K562 (cell line): ENCODE measurements around the gene PTPN18. TPM values are rescaled to one million over a fixed set of nuclear protein-coding genes. Genes with fewer than 3 reads are reported as not detected.
A peak's percentile ranks its signal among the peaks of the same experiment; 100 is the strongest.

Experiments used
- CTCF ChIP-seq, 3 experiments: IDR thresholded peaks in 2 of 3; conservative IDR thresholded peaks in 1 of 3; 2 replicates each; pipeline ENCODE4 v1.5.1; 2011 to 2012; ENCODE audit warnings: low read length in 3 of 3, mild to moderate bottlenecking in 3 of 3, control low read depth in 2 of 3, improper control_type of control experiment in 1 of 3, inconsistent platforms in 1 of 3, low read depth in 1 of 3, mixed read lengths in 1 of 3, moderate library complexity in 1 of 3; ENCODE audit not compliant: insufficient read depth in 2 of 3
- HBP1 ChIP-seq: fragments of 450-650 bp; formaldehyde crosslinking; IDR thresholded peaks from 2 replicates; pipeline ENCODE4 v1.4.0; 2022; ENCODE audit warnings: missing genetic modification characterization
- HMGN3 ChIP-seq: IDR thresholded peaks from 2 replicates; pipeline ENCODE4 v1.6.1; 2011; ENCODE audit warnings: borderline replicate concordance, low read depth, mild to moderate bottlenecking, mixed read lengths, low read length; ENCODE audit not compliant: insufficient read length; ENCODE audit errors: extremely low read depth
- MCM5 ChIP-seq: fragments of 450-650 bp; IDR thresholded peaks from 2 replicates; pipeline ENCODE4 v1.6.1; 2016; ENCODE audit warnings: low read depth
- MEF2A ChIP-seq: IDR thresholded peaks from 2 replicates; pipeline ENCODE4 v1.6.1; 2011; ENCODE audit warnings: low read depth, mild to moderate bottlenecking, low read length, moderate library complexity; ENCODE audit not compliant: control insufficient read depth
- MNT ChIP-seq, 2 experiments: fragments of 450-650 bp; conservative IDR thresholded peaks; 2 replicates each; pipeline ENCODE4 v1.6.1; 2017; ENCODE audit warnings: mild to moderate bottlenecking in 2 of 2, moderate library complexity in 2 of 2
- NBN ChIP-seq: fragments of 450-650 bp; IDR thresholded peaks from 2 replicates; pipeline ENCODE4 v1.6.1; 2016; ENCODE audit warnings: low read depth, mild to moderate bottlenecking
- NCOA4 ChIP-seq: fragments of 450-650 bp; IDR thresholded peaks from 2 replicates; pipeline ENCODE4 v1.6.1; 2018; ENCODE audit warnings: mild to moderate bottlenecking; ENCODE audit not compliant: partially characterized antibody
- NFYB ChIP-seq: IDR thresholded peaks from 2 replicates; pipeline ENCODE4 v1.6.1; 2011; ENCODE audit warnings: mild to moderate bottlenecking, moderate library complexity; ENCODE audit not compliant: insufficient read length; ENCODE audit errors: extremely low read depth
- PYGO2 ChIP-seq: fragments of 450-650 bp; IDR thresholded peaks from 2 replicates; pipeline ENCODE4 v1.6.1; 2016; ENCODE audit warnings: mild to moderate bottlenecking, missing genetic modification characterization, moderate library complexity, missing compliant biosample characterization
- RBM25 ChIP-seq: fragments of 200-400 bp; formaldehyde crosslinking; IDR thresholded peaks from 2 replicates; pipeline ENCODE4 v1.6.1; 2018; ENCODE audit warnings: low read length, low read depth, moderate library complexity; ENCODE audit not compliant: severe bottlenecking
- SOX6 ChIP-seq: fragments of 450-650 bp; IDR thresholded peaks from 2 replicates; pipeline ENCODE4 v1.6.1; 2014; ENCODE audit warnings: mild to moderate bottlenecking
- U2AF1 ChIP-seq: fragments of 200-400 bp; formaldehyde crosslinking; optimal IDR thresholded peaks from 2 replicates; pipeline ENCODE3; 2017; ENCODE audit warnings: mild to moderate bottlenecking, low read depth, low read length, moderate library complexity
- ZFP91 ChIP-seq: sonication (generic); formaldehyde crosslinking; IDR thresholded peaks from 2 replicates; pipeline ENCODE4 v1.8.0; 2022; ENCODE audit warnings: mild to moderate bottlenecking, missing genetic modification reagents
- ZKSCAN3 ChIP-seq: fragments of 250-450 bp; sonication (Bioruptor Pico); IDR thresholded peaks from 2 replicates; pipeline ENCODE4 v1.4.0; 2020
- ZNF197 ChIP-seq: fragments of 200-800 bp; sonication (Bioruptor generic); IDR thresholded peaks from 2 replicates; pipeline ENCODE4 v1.6.1; 2016; ENCODE audit warnings: low read depth, missing genetic modification characterization, missing compliant biosample characterization
- ZNF217 ChIP-seq: sonication (generic); formaldehyde crosslinking; IDR thresholded peaks from 2 replicates; pipeline ENCODE4 v1.8.0; 2022; ENCODE audit warnings: mild to moderate bottlenecking, missing genetic modification reagents
- ZNF23 ChIP-seq: fragments of 250-450 bp; sonication (Bioruptor Pico); IDR thresholded peaks from 2 replicates; pipeline ENCODE4 v1.4.0; 2020; ENCODE audit warnings: mild to moderate bottlenecking
- ZNF766 ChIP-seq: fragments of 200-800 bp; sonication (Bioruptor generic); conservative IDR thresholded peaks from 2 replicates; pipeline ENCODE4 v1.6.1; 2016; ENCODE audit warnings: missing genetic modification characterization, missing compliant biosample characterization
- polyA plus RNA-seq, 8 experiments: library from polyadenylated mRNA; depleted of rRNA in 4 of 8; stranded (reverse) in 5 of 8; unstranded in 3 of 8; fragments of >200 nt; fragmentation: Nextera tagmentation in 2 of 8; fragmentation: Illumina TruSeq in 1 of 8; extraction: Ambion mirVana in 2 of 8; extraction: Trizol in 1 of 8; gene quantifications; 2 replicates each; pipeline versions ENCODE4 v1.2.1 to v1.2.3, GENCODE V29; 2011 to 2014; ENCODE audit warnings: inconsistent platforms in 1 of 8, missing spikeins in 1 of 8
- total RNA-seq, 7 experiments: library from RNA; depleted of rRNA in 6 of 7; stranded (reverse); fragments of >200 nt in 6 of 7; fragmentation: Illumina TruSeq in 2 of 7; extraction: Trizol in 2 of 7; gene quantifications; 2 replicates each; pipeline versions ENCODE4 v1.2.1 to v1.2.3, GENCODE V29; 2011 to 2021; ENCODE audit warnings: low replicate concordance in 1 of 7

Gene PTPN18
- total and polyA plus RNA-seq, 9 of the 15 experiments (the other 6 are each of a cell fraction or from before 2014, with no cell fraction given): 11.6 to 90.7 (median 49.6) TPM

- TF ChIP-seq PYGO2 (tag): no peak
- 0 out of 4 replicates have a peak, but pooled peaks of 1 of the 2 experiments have one; percentile 12 for TF ChIP-seq MNT (conservative IDR thresholded peaks at IDR 0.05)
- no peak for TF ChIP-seq HBP1 (CRISPR knock-in tag)
- no peak for TF ChIP-seq ZNF766 (CRISPR knock-in tag)
- no peak for TF ChIP-seq ZNF217 (CRISPR knock-in tag)
- TF ChIP-seq CTCF (IDR thresholded peaks at IDR 0.05 in 2 of 3, conservative IDR thresholded peaks at IDR 0.05 in 1 of 3; ENCODE audit: insufficient read depth in 2 of 3, low read depth in 1 of 3, low read length in 3 of 3): no peak
- TF ChIP-seq MCM5: no peak
- TF ChIP-seq ZNF23: no peak
- no peak for TF ChIP-seq NFYB
- no peak for TF ChIP-seq RBM25
- no peak for TF ChIP-seq NCOA4
- no peak for TF ChIP-seq ZNF197
- no peak for TF ChIP-seq HMGN3
- TF ChIP-seq NBN: peak; percentile 33; the same call in 1 of the 2 replicates
- no peak for TF ChIP-seq U2AF1
- no peak for TF ChIP-seq ZKSCAN3 (CRISPR knock-in tag)
- TF ChIP-seq ZFP91: no peak
- no peak for TF ChIP-seq MEF2A
- peak; percentile 66 for TF ChIP-seq SOX6
Measured at GRCh38 chr2:130339885-130340745, 15.7 kb upstream of the PTPN18 start (continued).
